Kidney (tissue), 14 donors: ENCODE data around the gene ZIC4. TPM values are rescaled to one million over a fixed set of nuclear protein-coding genes. Genes with fewer than 3 reads are reported as not detected.

Experiments
- DNase-seq, 5 donors: peaks; one replicate each; pipeline ENCODE4 v3.0.0-alpha.2; 2013 to 2020
- FAIRE-seq: peaks from 2 replicates; lab custom pipeline; 2012; peaks lifted over from hg19 to GRCh38; lab: Jason Lieb, UNC
- H3K27ac ChIP-seq, 2 donors: one replicate each; pipeline ENCODE4 v1.7.0; 2013; ENCODE audit warnings: low read depth in 2 of 2, low read length in 2 of 2, inconsistent platforms in 1 of 2
- H3K27me3 ChIP-seq: one replicate; pipeline ENCODE4 v1.7.1; 2013; ENCODE audit warnings: low read length, inconsistent platforms; ENCODE audit not compliant: control insufficient read depth, insufficient read depth
- H3K36me3 ChIP-seq, 3 donors: one replicate each; pipeline versions ENCODE4 v1.7.0 to v1.7.1; 2013; ENCODE audit warnings: low read length in 3 of 3, control low read depth in 1 of 3, inconsistent platforms in 1 of 3; ENCODE audit not compliant: insufficient read depth in 3 of 3, control insufficient read depth in 2 of 3
- H3K4me1 ChIP-seq, 3 donors: one replicate each; pipeline versions ENCODE4 v1.7.0 to v1.7.1; 2013; ENCODE audit warnings: low read length in 3 of 3, inconsistent platforms in 1 of 3, low read depth in 1 of 3; ENCODE audit not compliant: control insufficient read depth in 2 of 3, insufficient read depth in 2 of 3
- H3K4me3 ChIP-seq, 3 donors: one replicate each; pipeline versions ENCODE4 v1.7.0 to v1.8.1; 2013; ENCODE audit warnings: low read length in 3 of 3, control low read depth in 1 of 3, inconsistent platforms in 1 of 3
- H3K9ac ChIP-seq, 3 donors: one replicate each; pipeline versions ENCODE4 v1.7.0 to v1.7.1; 2013; ENCODE audit warnings: low read length in 3 of 3, control low read depth in 1 of 3, inconsistent platforms in 1 of 3
- H3K9me3 ChIP-seq, 3 donors: one replicate each; pipeline versions ENCODE4 v1.7.0 to v1.7.1; 2013; ENCODE audit warnings: low read length in 3 of 3, control low read depth in 1 of 3, inconsistent platforms in 1 of 3; ENCODE audit not compliant: control insufficient read depth in 2 of 3, insufficient read depth in 1 of 3
- intact Hi-C: fragments of 100-400 bp; cut with DNase I; formaldehyde crosslinking; loops from one replicate; pipeline ENCODE4 v1.11.1; 2022
- polyA plus RNA-seq: library from polyadenylated mRNA; stranded (reverse); fragments of 350-450 nt; fragmentation: Illumina TruSeq; extraction: RNeasy Lipid Tissue Mini Kit (QIAGEN cat#74804); gene quantifications from one replicate; pipeline ENCODE4 v1.2.3, GENCODE V29; 2014; ENCODE audit warnings: low read depth, low replicate concordance; ENCODE audit not compliant: insufficient read depth
- total RNA-seq: library from RNA; stranded (reverse); fragmentation: NEBNext Ultra II Directional; extraction: Animal tissue kit (Norgen Biotek cat#: 25700); gene quantifications from one replicate; pipeline ENCODE4 v1.2.1, GENCODE V29; 2021
- TF ChIP-seq, protein P1 (sequence below): IDR thresholded peaks from 3 replicates; pipeline ENCODE4 v1.5.1; 2012; ENCODE audit warnings: mild to moderate bottlenecking, moderate library complexity, borderline replicate concordance; ENCODE audit not compliant: insufficient read depth; ENCODE audit errors: extremely low read depth
- donor health status: control.
- donor health status: control.
- donor health status: control.
- donor health status: control.
- donor health status: control.
- donor health status: DM: yes; HTN: yes; CAD: no.
- donor health status: Normal renal cell carcinoma (clear cell type).

Gene ZIC4
- total and polyA plus RNA-seq, 2 donors from 2014 or later = not detected

DNA sequence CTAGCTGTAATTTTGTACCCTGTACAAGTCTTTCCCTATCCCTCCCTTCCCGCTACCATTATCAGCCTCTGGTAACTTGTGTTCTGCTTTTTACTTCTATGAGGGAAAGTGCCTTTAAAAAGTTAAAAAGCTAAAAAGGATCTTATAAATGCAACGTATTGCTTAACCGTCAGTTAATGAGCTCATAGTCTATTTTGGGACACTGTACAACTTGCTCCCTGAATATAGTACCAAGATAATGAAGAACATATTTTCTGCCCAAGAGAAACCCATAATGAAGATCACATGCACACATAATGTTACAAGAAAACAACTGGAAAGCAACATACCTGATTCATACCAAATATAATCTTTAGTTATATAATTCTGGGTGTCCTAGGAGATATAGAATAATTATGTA lies 25.4 kb upstream of the ZIC4 start:
- no peak overlapping the region for H3K27ac ChIP-seq
- no peak for FAIRE-seq
- no peaks in the 10 kb centered on the region for H3K36me3 ChIP-seq
- H3K4me1 ChIP-seq = no peaks in the 10 kb centered on the region
- intact Hi-C loops = no loop called here
- no peak overlapping the region for H3K4me3 ChIP-seq
- H3K27me3 ChIP-seq = peaks cover 16% of the 10 kb centered on the region
- DNase-seq = no peak
- H3K9me3 ChIP-seq = no peaks in the 10 kb centered on the region
- TF ChIP-seq, protein P1, sequence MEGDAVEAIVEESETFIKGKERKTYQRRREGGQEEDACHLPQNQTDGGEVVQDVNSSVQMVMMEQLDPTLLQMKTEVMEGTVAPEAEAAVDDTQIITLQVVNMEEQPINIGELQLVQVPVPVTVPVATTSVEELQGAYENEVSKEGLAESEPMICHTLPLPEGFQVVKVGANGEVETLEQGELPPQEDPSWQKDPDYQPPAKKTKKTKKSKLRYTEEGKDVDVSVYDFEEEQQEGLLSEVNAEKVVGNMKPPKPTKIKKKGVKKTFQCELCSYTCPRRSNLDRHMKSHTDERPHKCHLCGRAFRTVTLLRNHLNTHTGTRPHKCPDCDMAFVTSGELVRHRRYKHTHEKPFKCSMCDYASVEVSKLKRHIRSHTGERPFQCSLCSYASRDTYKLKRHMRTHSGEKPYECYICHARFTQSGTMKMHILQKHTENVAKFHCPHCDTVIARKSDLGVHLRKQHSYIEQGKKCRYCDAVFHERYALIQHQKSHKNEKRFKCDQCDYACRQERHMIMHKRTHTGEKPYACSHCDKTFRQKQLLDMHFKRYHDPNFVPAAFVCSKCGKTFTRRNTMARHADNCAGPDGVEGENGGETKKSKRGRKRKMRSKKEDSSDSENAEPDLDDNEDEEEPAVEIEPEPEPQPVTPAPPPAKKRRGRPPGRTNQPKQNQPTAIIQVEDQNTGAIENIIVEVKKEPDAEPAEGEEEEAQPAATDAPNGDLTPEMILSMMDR = no peak
- no peak overlapping the region for H3K9ac ChIP-seq

DNA sequence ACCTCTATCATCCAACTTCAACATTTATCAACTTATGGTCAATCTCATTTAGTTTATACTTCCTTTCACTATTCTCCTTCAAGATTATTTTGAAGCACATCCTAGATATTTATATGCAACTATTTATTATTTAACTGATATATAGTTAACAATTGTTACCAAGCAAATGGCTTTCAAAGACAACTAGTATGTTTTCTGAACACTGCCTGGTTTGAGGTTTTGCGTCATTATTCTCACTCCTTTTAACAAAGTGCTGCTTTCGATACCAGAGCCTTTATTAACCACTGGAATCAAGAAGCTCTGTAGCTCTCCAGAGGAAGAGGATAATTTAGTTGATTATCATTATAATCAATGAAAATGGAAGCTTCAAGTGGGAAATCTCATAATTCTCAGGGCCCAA lies 22.4 kb upstream of the ZIC4 start:
- FAIRE-seq (no peak), DNase-seq (no peak)
- H3K4me3 ChIP-seq = no peak overlapping the region
- H3K27ac ChIP-seq = no peak overlapping the region
- TF ChIP-seq, protein P1 = no peak
- no peak overlapping the region for H3K9ac ChIP-seq
- no peaks in the 10 kb centered on the region for H3K36me3 ChIP-seq
- H3K9me3 ChIP-seq = no peaks in the 10 kb centered on the region
- H3K27me3 ChIP-seq = peaks cover 44% of the 10 kb centered on the region
- H3K4me1 ChIP-seq = no peaks in the 10 kb centered on the region
- intact Hi-C loops = no loop called here

DNA sequence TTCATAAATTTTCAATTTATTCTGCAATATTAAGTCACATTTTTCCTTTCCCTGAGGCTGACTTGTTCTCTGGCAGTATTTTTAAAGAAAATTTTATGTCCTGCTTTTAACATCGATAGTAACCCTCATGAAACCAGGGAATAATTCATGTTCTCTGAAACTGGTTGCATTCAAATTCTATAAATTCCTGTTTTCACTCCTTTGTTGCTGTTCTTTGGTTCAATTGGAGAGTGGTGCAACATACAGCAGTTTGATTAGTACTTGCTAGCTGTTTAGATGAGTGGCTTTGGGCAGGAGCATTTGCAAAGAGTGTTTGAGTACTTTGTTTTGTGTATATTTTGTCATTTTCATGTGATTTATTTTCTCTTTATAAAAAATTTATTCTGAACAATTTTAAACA lies 22.0 kb upstream of the ZIC4 start:
- Histone ChIP-seq H3K36me3 (no peaks in the 10 kb centered on the region), H3K27ac (no peak overlapping the region), H3K4me3 (no peak overlapping the region), H3K4me1 (no peaks in the 10 kb centered on the region), H3K9ac (no peak overlapping the region), H3K27me3 (peaks cover 48% of the 10 kb centered on the region), H3K9me3 (no peaks in the 10 kb centered on the region)
- intact Hi-C loops = no loop called here
- DNase-seq (no peak), FAIRE-seq (no peak)
- TF ChIP-seq, protein P1 = no peak

DNA sequence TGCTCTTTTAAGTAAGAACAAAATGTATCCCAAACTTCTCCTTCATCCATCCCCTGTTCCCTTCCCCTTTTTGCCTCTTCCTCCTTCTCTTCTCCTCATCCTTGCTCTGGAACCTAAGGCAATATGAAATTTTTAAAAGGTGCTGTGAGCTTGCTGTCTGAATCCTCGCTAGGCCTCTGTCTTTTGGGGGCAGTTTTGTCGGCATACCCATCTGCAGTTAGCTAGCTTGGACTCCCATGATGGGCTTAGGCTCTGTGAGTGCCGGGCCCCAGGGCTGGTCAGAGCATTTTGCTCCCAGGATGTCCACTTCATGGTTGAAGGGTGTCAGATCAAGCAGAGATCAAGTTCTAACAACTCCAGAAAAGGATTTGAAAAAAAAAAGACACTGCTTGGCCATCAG lies 21.4 kb upstream of the ZIC4 start:
- H3K4me3 ChIP-seq = no peak overlapping the region
- TF ChIP-seq, protein P1 = no peak
- H3K27me3 ChIP-seq = peaks cover 54% of the 10 kb centered on the region
- H3K4me1 ChIP-seq = no peaks in the 10 kb centered on the region
- no peak overlapping the region for H3K9ac ChIP-seq
- no peaks in the 10 kb centered on the region for H3K9me3 ChIP-seq
- no peaks in the 10 kb centered on the region for H3K36me3 ChIP-seq
- intact Hi-C loops = no loop called here
- DNase-seq (no peak), FAIRE-seq (no peak)
- H3K27ac ChIP-seq = no peak overlapping the region
